ENCODE results near the gene RNF145.
"Not testable (repeated sequence)": the region's sequence is repeated elsewhere in the genome, so short reads cannot be mapped to it uniquely, and the experiment has no call there.

The RNF145 gene, protein sequence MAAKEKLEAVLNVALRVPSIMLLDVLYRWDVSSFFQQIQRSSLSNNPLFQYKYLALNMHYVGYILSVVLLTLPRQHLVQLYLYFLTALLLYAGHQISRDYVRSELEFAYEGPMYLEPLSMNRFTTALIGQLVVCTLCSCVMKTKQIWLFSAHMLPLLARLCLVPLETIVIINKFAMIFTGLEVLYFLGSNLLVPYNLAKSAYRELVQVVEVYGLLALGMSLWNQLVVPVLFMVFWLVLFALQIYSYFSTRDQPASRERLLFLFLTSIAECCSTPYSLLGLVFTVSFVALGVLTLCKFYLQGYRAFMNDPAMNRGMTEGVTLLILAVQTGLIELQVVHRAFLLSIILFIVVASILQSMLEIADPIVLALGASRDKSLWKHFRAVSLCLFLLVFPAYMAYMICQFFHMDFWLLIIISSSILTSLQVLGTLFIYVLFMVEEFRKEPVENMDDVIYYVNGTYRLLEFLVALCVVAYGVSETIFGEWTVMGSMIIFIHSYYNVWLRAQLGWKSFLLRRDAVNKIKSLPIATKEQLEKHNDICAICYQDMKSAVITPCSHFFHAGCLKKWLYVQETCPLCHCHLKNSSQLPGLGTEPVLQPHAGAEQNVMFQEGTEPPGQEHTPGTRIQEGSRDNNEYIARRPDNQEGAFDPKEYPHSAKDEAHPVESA

DNA sequence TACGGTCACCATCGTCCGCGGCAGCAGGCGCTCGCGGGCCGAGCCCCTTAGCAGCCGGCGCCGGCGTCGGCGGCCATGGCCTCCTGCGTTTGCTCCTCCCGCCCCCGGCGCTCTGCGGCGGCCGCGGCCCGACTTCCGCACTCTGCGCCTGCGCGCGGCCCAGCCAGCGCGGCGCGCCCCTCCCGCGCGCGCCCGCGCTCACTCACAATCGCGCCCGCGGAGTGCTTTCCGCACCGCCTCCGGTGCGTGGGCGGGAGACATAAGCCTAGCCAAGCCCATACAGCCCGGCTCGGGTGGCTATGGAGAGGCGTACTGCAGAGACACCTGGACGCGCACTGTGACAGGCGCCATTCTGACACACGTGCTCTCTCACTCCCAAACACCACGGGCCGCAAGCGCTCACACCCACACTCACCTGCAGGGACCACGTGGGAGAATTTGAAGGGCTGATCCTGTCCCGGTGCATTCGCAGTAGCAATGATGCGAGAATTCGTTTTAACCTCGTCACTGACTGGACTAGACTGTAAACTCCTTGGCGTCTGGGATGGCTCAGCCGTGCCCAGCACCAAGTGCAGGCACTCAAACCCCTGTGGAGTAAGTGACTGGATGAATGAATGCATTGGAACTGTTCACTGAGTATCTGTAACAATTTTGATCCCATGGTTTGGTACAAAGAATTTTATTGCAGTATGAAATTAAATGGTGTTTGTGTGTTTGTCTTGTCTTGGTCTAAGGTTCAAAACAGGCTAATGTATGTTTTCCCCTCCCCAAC lies at the start of gene RNF145:
TSS of gene RNF145 (minus strand) at position 116 of the 772 bp plus-strand sequence. CDS start 5,936 bp downstream, outside the sequence.
- peak; percentile 82 for DNase-seq (ENCODE audit: low spot score)

DNA sequence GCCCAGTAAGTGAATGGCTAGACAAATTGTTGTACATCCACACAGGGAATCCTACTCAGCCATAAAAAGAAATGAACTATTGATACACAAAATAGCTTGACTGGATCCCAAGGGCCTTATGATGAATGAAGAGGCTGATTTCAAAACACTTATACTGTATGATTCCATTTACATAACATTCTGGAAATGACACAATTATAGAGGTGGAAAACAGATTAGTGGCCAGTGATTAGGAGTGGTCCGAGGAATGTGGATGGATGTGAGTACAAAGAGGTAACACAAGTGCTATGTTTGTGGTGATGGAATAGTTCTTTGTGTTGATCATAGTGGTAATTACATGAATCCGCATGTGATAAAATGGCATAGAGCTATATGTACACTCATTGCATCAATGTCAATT lies 49.0 kb upstream of the RNF145 start:
- no peak for DNase-seq (ENCODE audit: low spot score)

DNA sequence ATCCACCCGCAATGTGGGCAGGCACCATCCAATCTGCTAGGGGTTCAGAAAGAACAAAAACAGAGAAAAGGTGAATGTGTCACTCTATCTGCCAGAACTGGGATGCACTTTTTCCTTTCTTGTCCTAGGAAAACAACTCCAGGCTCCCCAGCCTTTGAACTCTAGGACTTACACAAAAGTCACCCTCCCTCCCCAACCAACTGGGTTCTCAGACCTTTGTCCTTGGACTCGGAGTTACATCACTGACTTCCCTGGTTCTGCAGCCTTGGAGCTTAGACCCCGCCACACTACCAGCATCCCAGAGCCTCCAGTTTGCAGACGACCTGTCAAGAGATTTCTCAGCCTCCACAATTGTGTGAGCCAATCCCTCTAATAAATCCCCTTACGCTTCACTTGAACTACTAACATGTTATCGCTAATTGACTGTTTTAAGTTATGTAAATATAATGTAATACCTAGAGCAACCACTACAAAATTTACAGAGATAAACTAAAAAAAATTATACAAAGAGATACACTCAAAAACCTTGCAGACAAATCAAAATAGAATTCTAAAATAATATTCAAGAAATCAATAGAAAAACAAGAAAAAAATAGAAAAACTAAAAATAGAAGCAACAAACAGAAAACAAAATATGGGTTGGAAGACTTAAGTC lies 48.4 kb upstream of the RNF145 start:
- DNase-seq (ENCODE audit: low spot score), result no peak

DNA sequence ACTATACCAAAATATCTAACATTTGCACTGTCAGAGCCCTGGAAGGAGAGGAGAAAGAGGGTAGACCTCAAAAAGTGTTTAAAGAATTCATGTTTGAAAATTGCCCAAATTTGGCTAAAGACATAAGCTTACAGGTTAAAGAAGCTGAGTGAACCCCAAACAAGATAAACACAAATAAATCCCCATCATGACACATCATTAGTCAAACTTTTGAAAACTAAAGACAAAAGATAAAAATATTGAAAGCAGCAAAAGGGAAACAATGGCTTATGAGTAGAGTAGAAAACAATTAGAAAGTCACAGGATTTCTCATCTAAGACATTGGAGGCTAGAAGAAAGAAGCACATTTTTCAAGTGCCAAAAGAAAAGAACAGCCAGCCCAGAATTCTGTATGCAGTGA lies 47.7 kb upstream of the RNF145 start:
- DNase-seq (ENCODE audit: low spot score), result no peak

DNA sequence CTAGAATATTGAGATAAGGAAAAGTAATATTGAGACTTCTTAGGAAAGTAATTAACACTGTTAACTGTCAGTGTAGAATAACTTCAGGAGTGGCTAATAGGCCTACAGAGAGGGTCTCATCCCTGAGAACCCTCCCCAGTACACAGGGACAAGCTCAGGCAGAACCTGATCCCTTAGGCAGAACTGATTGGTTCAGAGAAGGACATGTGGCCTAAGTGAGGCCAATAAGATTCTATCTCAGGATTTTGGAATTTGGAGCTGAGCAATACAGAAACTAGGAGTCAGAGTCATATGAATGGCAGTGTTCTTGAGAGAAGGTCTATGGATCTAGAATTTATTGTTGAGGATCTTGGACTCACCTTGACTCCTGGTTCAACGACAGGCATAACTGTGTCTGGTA lies 42.8 kb upstream of the RNF145 start:
- no peak for DNase-seq (ENCODE audit: low spot score)

DNA sequence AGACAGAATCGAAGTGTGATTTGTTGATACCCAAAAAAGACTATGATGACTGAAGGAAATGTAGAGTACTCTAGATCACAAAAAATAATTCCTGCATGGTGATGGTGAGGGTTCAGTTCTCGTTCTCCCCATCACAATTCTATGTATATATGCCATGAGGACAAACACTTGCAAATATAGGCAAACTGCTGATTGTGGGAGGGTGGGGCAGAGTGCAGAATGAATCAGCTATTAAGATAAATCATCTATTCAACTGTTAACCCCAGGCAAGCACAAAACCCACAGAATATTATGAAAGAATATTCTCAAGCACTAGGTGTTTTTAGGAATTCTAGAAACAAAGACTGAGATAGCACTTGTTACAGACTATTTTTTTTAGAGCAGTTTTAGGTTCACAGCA lies 39.8 kb upstream of the RNF145 start:
- DNase-seq (ENCODE audit: low spot score), result no peak

DNA sequence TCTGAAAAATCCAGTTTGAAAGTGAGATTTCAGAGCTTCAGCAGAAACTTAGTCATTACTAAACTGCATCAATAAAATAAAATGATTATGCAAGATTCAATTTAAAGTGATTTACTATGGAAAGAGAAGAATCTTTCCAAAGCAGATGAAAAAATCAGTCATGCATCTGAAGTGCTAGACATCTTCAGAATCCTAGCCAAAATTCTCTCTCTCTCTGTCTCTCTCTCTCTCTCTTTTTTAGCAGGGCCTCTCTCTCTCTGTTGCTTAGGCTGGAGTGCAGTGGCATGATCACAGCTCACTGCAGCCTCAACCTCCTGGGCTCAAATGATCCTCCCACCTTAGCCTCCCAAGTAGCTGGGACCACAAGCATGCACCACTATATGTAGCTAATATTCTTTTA lies 35.5 kb upstream of the RNF145 start:
- DNase-seq (ENCODE audit: low spot score), result no peak

DNA sequence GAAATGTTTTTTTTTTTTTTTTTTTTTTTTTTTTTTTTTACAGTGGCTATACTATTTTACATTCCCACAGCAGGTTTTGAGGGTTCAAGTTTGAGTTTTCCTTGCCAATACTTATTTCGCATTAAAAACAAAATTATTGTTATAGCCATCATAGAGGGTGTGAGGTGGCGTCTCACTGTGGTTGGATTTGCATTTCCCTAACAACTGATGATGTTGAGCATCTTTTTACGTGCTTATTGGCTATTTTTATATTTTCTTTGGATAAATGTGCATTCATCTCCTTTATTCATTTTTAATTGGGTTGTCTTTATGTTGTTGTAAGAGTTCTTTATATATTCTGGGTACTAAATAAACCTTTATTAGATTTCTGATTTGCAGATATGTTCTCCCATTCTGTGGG lies 34.8 kb upstream of the RNF145 start:
- no peak for DNase-seq (ENCODE audit: low spot score)

DNA sequence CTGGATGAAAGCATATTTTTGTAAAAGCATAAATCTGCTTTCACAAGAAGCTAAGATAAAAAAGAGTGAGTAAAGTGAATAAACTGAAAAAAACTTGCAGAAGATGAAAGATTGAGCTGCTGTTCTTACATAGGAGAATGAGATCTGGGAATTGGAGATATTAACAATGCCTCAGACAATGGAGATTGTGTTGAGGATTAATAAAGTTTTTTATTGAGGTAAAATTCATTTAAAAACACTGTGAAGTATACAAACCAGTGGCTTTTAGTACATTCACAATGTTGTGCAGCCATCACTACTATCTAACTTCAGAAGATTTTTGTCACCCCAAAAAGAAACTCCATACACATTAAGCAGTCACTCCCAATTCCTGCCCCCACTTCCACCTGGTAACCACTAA lies 34.0 kb upstream of the RNF145 start:
- DNase-seq (ENCODE audit: low spot score), result no peak

DNA sequence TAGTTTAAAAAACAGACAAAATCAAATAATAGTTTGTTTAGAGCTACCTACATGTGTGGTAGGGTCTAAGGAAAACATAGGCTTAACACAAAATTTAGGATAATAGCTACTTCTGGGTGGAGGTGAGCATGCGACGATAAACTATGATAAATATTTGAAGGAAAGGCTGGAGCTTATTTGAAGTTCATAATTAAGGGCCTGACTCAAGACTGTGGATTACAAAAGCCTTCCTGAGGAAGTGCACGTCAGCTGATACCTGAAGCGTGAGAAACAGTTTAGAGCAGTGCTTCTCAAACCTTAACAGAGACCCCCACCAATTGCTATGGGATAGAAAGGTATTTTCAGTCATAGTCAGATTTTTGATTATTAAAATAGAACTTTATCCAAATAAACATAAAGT lies 33.3 kb upstream of the RNF145 start:
- no peak for DNase-seq (ENCODE audit: low spot score)

DNA sequence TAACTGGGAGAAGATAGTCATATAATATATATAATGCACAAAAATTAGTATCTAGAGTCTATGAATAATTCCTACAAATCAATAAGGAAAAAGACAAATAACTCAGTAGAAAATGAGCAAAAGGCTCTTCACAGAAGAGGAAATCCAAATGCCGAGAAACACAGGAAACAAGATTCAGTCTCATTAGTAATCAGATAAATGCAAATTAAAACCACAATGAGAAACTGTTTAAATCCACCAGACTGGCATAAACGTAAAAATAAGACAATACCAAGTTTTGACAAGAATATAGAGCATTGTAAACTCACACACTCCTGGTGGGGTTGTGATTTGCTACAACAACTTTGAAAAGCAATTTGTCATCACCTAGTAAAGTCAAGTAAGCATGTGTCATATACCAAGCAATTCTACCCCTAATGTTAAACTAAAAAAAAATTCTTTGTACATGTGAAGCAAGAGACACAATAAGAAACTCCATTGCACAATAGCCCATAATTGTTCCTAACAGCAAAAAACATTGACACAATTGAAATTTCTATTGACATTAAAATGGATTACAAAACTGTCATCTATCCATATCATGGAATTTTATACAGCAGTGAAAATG lies 32.7 kb upstream of the RNF145 start:
- no peak for DNase-seq (ENCODE audit: low spot score)

DNA sequence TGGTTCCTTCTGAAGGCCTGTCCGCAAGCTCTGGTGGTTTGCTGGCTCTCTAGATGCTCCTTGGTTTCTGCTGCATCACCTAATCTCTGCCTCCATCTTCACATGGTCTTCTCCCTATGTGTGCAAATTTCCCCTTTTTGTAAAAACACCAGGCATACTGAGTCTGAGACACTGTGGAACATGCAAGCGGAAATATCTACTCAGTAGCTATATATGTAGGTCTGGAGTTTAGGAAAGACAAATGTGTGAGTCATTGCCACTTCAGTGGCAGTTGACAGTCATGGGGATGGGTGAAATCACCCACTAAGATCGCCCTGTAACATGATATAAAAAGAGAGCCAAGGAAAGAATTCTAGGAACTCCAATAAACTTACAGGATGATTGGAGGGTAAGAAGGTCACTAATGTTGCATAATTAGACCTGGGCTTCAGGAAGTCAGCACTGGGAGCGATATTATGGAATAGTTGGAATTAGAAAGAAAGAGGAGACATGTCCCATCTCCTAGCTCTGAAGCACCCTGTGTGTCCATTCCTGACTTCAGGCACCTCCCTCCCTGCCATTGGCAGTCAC lies 31.0 kb upstream of the RNF145 start:
- no peak for DNase-seq (ENCODE audit: low spot score)

DNA sequence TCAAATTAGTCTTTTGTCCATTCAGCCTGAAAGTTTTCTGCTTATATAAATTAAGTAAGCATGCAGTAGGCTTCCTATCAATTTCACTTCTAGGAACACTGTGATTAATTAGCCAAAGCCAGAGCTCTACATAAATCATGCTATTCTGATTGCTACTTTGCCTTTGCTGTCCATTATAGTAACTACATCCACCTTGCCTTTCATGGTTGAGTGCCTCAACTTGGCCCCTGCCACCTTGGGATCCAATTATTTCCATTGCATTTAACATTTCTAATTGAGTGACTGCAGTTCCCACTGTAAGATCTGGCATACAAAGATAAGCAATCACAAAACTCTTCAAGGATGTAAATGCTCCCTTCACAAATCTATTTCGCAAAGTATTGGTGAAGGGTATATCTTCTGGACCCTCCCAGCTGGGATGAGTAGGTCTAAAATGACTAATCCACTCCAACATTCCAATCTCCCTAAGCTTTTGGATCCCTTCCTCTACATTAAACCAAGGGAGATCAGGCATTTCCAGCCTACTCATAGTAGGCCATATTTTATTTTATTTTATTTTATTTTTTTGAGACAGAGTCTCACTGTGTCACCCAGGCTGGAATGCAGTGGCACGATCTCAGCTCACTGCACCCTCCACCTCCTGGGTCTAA lies 26.6 kb upstream of the RNF145 start:
- DNase-seq (ENCODE audit: low spot score), result not testable (repeated sequence)

DNA sequence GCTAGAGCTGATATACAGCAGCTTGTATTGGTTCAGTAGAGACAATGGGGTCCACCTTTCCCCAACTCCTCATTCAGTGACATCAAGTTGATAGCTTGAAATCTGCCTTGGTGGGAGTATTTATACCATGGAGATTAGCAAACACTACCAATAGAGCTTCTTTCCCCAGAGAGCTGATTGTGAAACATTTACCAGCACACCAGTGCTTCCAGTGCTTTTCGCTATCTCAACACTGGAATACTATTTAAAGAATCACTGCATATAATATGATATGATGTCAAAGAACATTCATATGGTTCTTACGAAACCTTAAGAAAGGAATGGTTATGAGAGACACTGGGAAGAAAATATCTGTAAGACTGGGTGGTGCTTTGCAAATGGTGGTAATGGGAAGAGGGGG lies 21.8 kb upstream of the RNF145 start:
- no peak for DNase-seq (ENCODE audit: low spot score)

DNA sequence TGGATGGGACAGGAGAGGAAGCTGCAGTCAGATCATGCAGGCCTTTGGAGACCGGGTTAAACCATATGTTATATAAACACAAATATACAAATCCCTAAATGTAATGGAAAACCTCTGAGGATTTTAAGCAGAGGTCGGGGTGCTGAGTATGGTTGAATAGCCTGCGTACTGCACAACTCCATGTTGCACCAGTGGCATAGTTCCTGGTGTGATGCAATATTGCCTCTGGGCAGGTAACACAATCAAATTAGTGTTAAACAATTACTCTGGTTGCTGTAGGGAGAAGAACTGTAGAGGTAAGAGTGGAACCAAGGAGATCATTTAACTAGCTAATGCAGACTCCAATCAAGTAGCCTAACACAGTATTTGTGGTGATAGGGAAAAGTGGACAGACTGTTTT lies 21.3 kb upstream of the RNF145 start:
- no peak for DNase-seq (ENCODE audit: low spot score)

DNA sequence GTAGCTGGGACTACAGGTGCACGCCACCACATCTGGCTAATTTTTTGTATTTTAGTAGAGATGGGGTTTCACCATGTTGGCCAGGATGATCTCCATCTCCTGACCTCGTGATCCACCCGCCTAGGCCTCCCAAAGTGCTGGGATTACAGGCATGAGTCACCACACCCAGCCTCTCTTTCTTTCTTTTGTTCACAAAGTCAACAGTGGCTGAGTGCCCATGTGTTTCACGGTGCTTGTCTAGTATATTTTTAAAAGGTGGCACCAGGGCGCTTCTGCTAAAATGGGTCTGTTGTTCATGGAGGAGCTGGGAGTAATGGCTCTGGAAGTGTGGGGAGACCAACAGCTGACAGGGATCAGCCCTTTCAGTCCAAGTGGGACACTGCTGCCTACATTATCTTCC lies 18.7 kb upstream of the RNF145 start:
- DNase-seq (ENCODE audit: low spot score), result not testable (repeated sequence)

DNA sequence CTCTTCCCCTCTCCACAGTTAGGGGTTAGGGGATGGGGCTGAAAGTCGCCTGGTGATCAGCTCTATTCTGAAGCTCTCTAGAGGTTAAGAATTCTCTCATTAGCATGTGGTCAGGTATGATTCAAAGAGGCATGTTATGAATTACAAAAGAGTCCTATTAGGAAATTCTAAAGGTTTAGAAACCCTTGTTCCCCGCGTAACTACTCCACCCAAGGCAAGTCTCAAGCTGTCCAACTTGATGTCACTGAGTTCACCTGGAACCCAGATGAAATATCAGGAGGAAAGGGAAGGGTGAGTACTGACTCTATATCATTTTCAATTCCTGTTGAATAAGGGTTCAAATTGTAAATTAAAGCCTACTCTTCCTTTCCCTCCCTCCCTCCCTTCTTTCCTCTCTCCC lies 18.1 kb upstream of the RNF145 start:
- no peak for DNase-seq (ENCODE audit: low spot score)

DNA sequence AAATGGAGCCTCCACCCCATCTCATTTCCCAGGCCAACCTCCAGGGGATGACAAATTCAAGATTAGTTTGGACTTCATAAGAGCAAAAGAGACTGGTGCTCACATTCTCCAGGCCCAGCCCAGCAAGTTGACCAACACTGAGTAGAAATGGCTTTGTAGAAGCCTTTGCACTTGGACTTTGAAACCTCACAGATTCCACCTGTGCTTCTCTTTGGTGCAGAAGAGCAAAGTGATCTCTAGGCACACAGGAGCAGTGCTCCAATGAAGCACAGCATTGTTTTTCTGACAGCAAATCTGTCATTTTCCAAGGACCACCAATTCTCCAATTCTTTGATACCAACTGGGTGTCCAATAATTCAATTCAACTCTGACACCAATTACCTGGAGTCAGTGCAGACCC lies 17.1 kb upstream of the RNF145 start:
- no peak for DNase-seq (ENCODE audit: low spot score)

DNA sequence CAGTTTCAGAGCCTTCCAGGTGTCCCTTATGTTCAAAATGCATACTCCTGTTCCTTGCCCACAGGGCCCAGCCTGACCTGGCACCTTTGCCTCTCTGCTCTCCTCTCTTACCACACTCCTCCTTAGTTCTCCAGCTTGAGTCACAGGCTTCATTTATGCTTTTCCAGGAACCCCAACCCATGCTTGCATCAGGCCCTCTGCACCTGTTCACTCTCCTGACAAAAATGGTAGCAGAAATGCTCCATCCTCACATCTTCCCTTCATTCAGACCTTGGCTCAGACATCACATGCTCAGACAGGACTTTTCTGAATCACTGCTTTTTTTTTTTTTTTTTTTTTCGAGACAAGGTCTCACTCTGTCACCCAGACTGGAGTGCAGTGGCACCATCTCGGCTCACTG lies 15.1 kb upstream of the RNF145 start:
- DNase-seq (ENCODE audit: low spot score), result no peak

DNA sequence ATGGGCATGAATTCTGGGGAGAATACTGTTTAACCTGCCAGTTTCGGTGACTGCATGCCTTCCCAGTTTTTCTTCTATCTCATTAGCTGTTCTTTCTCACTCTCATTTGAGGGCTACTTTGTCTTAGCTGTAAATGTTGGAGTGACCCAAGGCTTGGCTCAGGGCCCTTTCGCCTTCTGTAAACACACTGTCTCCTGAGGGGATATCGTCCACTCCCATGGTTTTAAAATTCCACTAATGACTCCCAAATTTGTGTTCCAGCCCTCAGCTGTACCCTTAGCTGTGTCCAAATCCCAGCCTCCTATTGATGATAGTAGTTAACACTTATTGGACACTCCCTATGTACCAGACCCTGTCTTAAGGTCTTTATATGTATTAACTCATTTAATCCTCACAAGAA lies 14.1 kb upstream of the RNF145 start:
- no peak for DNase-seq (ENCODE audit: low spot score)

DNA sequence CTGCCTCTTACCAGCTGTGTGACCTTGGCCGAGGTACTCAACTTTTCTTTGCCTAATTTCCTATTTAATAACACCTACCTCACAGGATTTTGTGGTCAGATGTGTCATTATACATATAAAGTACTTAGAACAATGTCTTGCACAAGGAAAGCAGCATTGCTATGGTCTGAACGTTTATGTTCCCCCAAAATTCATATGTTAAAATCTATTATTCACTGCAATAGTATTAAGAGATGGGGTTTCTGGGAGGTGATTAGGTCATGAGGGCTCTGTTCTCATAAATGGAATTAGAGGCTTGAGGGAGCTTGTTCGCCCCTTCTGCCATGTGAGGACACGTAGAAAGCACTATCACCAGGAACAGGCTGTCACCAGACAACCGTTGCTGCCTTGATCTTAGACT lies 10.9 kb upstream of the RNF145 start:
- DNase-seq (ENCODE audit: low spot score), result no peak
